Measurements from ENCODE around the gene VOPP1.

DNA sequence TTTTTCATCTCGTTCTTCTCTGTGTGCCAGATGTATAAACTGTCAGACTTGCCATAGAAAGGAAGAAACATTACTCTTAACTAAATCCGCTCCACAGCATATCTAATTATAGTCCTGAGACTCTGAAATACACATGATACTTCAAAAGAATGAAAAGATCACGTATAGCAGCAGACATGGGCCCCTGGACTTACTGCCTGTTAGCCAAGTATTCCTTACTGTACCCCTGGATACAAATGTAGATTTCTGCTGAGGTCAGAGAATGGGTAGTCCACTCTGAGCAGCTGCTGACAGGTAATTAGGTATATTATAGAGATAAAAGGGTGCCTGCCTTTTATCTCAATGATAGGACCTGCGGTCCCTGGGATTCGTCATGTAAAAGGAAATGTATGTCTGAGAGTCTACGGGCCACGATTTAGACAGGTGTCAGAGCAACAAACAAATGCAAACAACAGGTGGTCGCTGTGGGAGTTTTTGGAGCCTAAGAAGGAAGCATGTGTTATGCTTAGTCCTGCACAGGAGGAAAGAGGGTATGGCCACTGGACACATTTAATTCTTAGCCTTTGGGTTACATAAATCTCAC, 69.4 kb downstream of the VOPP1 start:
- TF ChIP-seq CTCF (IDR thresholded peaks at IDR 0.05) = no peak
- no peak for TF ChIP-seq POLR2A (IDR thresholded peaks at IDR 0.05)
